OCI-LY3 (cell line): ENCODE measurements around the gene PCDH15.

Source experiments
- H2AFZ ChIP-seq: fragments of 200-600, 300-600 bp; shearing (Covaris generic); 2 replicates; pipeline ENCODE4 v1.6.0; 2014; ENCODE audit warnings: antibody characterized with exemption, low read depth, low read length
- H3K27ac ChIP-seq: fragments of 200-600, 300-600 bp; sonication (generic); 2 replicates; pipeline ENCODE4 v1.5.1; 2014; ENCODE audit warnings: mild to moderate bottlenecking, low read length, moderate library complexity, mixed read lengths
- H3K27me3 ChIP-seq: fragments of 200-600, 300-600 bp; sonication (generic); 2 replicates; pipeline ENCODE4 v1.6.1; 2014; ENCODE audit warnings: low read depth, low read length, mixed read lengths
- H3K36me3 ChIP-seq: fragments of 200-600, 300-600 bp; sonication (generic); replicated peaks from 2 replicates; pipeline ENCODE3; 2014; ENCODE audit warnings: low read depth, low read length, mixed read lengths
- H3K4me1 ChIP-seq: fragments of 300-600, 200-600 bp; sonication (generic); 2 replicates; pipeline ENCODE4 v1.6.1; 2014; ENCODE audit warnings: low read length, mixed read lengths
- H3K4me2 ChIP-seq: fragments of 200-600, 300-600 bp; sonication (generic); 2 replicates; pipeline ENCODE4 v1.6.1; 2014; ENCODE audit warnings: low read length, mixed read lengths
- H3K4me3 ChIP-seq: fragments of 300-600, 200-600 bp; sonication (generic); 2 replicates; pipeline ENCODE4 v1.5.1; 2014; ENCODE audit warnings: antibody characterized with exemption, mild to moderate bottlenecking, low read length, moderate library complexity
- H3K79me2 ChIP-seq: fragments of 300-600, 200-600 bp; shearing (Covaris generic); 2 replicates; pipeline ENCODE4 v1.6.1; 2014; ENCODE audit warnings: mild to moderate bottlenecking, low read length, mixed read lengths
- H3K9ac ChIP-seq: fragments of 300-600, 200-600 bp; shearing (Covaris generic); 2 replicates; pipeline ENCODE4 v1.6.0; 2014; ENCODE audit warnings: mild to moderate bottlenecking, low read length, moderate library complexity
- H3K9me3 ChIP-seq: fragments of 200-600, 300-600 bp; shearing (Covaris generic); 2 replicates; pipeline ENCODE4 v1.6.1; 2014; ENCODE audit warnings: low read length, mixed read lengths; ENCODE audit not compliant: insufficient read depth
- H4K20me1 ChIP-seq: fragments of 200-600, 300-600 bp; sonication (generic); 2 replicates; pipeline ENCODE4 v1.6.1; 2016; ENCODE audit warnings: low read length, mixed read lengths; ENCODE audit not compliant: insufficient read depth
- CTCF ChIP-seq: fragments of 200-600, 300-600 bp; sonication (generic); IDR thresholded peaks from 2 replicates; pipeline ENCODE4 v1.5.1; 2014; ENCODE audit warnings: antibody characterized with exemption, low read length, low read depth
- EZH2phosphoT487 ChIP-seq: fragments of 200-600 bp; shearing (Covaris generic); IDR thresholded peaks from 2 replicates; pipeline ENCODE4 v1.6.1; 2018; ENCODE audit warnings: antibody characterized with exemption, mixed run types, low read depth

Gene PCDH15

DNA sequence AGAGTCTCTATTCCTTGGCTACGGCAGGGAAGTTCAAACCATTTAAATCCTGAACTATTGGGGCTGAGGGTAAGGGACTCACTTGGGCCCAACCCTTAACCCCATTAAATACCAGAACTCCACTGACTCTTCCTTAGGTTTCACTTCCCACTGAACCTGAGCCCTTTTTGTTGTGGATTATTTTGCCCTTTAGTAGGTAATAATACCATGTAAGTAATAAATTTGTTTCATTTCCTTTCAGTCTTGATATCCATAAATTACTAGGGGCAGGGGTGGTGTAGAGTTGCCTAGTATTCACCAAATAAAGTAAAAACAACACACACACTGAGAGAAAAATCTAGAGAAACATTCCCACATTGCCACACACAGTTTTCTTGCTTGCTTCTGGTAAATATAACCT lies 352.0 kb downstream of the PCDH15 start:
- no peak for TF ChIP-seq EZH2phosphoT487
- no peak for TF ChIP-seq CTCF
- no peaks in the 10 kb centered on the region for H3K27me3 ChIP-seq
- H3K27ac ChIP-seq, result no peak overlapping the region
- H3K36me3 ChIP-seq, result no peaks in the 10 kb centered on the region
- no peaks in the 10 kb centered on the region for H4K20me1 ChIP-seq
- H3K4me3 ChIP-seq, result no peak overlapping the region
- H3K9me3 ChIP-seq, result no peaks in the 10 kb centered on the region
- no peak overlapping the region for H3K9ac ChIP-seq
- no peaks in the 10 kb centered on the region for H3K4me1 ChIP-seq
- no peaks in the 10 kb centered on the region for H3K79me2 ChIP-seq
- H3K4me2 ChIP-seq, result no peak overlapping the region
- no peak overlapping the region for H2AFZ ChIP-seq

DNA sequence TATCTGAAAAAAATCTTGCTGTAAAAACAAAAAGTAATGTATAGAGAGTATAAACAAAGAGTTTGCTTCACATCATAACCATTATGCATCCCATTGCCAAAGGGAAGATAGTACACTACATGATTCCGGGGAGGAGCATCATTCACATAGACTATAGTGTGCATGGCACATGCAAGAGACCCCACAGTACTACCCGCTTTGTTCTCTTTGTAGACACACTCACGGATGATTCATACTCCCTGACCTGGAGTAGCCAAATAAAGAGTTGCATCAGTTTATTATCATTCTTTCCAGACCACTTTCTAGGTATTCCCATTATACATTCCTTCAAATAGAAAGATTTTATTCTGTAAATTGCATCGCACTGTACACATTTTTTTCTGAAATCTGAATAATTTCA lies 356.9 kb downstream of the PCDH15 start:
- no peak overlapping the region for H3K4me3 ChIP-seq
- TF ChIP-seq CTCF (no peak), EZH2phosphoT487 (no peak)

GRCh38 chr10:54441275-54441674 lies 359.8 kb downstream of the PCDH15 start:
- H3K9me3 ChIP-seq, result no peaks in the 10 kb centered on the region
- TF ChIP-seq EZH2phosphoT487, result no peak
- TF ChIP-seq CTCF, result no peak
- H3K36me3 ChIP-seq, result no peaks in the 10 kb centered on the region
- no peaks in the 10 kb centered on the region for H3K79me2 ChIP-seq
- H3K4me2 ChIP-seq, result no peak overlapping the region
- no peak overlapping the region for H3K4me3 ChIP-seq
- peaks cover 11% of the 10 kb centered on the region for H3K27me3 ChIP-seq
- no peaks in the 10 kb centered on the region for H3K4me1 ChIP-seq
- no peak overlapping the region for H2AFZ ChIP-seq
- no peaks in the 10 kb centered on the region for H4K20me1 ChIP-seq
- no peak overlapping the region for H3K27ac ChIP-seq
- no peak overlapping the region for H3K9ac ChIP-seq

More for the DNA sequence above, 356.9 kb downstream of the PCDH15 start:
- H2AFZ ChIP-seq, result no peak overlapping the region
- no peaks in the 10 kb centered on the region for H4K20me1 ChIP-seq
- H3K9me3 ChIP-seq, result no peaks in the 10 kb centered on the region
- H3K27ac ChIP-seq, result no peak overlapping the region
- H3K4me1 ChIP-seq, result no peaks in the 10 kb centered on the region
- H3K36me3 ChIP-seq, result no peaks in the 10 kb centered on the region
- no peaks in the 10 kb centered on the region for H3K27me3 ChIP-seq
- no peaks in the 10 kb centered on the region for H3K79me2 ChIP-seq
- no peak overlapping the region for H3K9ac ChIP-seq
- no peak overlapping the region for H3K4me2 ChIP-seq

DNA sequence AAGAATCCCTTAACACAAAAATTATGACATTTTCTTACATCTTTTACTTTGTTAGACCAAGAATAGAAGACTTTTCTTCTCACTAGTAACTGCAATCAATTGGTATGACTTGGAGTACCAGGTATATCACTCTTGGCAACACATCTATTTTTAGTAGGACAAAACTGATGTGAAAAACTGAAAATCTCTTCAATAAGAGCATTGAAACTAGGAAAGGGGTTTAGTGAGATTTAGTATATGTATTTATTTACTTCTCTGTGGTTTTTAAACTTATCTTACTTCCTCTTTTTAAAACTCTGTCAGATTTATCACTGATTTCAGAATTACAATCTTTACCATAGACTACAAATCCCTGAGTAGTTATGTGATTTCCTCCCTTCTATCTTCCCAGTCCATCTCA lies 366.2 kb downstream of the PCDH15 start:
- no peak overlapping the region for H3K9ac ChIP-seq
- H2AFZ ChIP-seq, result no peak overlapping the region
- peaks cover 12% of the 10 kb centered on the region for H3K4me1 ChIP-seq
- H3K4me3 ChIP-seq, result no peak overlapping the region
- no peaks in the 10 kb centered on the region for H3K9me3 ChIP-seq
- H3K27ac ChIP-seq, result no peak overlapping the region
- H3K79me2 ChIP-seq, result no peaks in the 10 kb centered on the region
- peak overlapping the region; percentile 34; the same call in 1 of the 2 replicates for H3K4me2 ChIP-seq
- H4K20me1 ChIP-seq, result 0 out of 2 replicates have a peak, but pooled peaks cover 3% of the 10 kb centered on the region
- TF ChIP-seq EZH2phosphoT487 (no peak), CTCF (no peak)
- H3K36me3 ChIP-seq, result no peaks in the 10 kb centered on the region
- peaks cover 14% of the 10 kb centered on the region for H3K27me3 ChIP-seq
